ENCODE measurements around the gene DNLZ. TPM values are rescaled to one million over a fixed set of nuclear protein-coding genes. Genes with fewer than 3 reads are reported as not detected.

DNLZ gene
- total and polyA plus RNA-seq, 2 donors (not counting 3 experiments of a cell fraction or from before 2014, with no cell fraction given) = 26.9 to 38.4 TPM

DNA sequence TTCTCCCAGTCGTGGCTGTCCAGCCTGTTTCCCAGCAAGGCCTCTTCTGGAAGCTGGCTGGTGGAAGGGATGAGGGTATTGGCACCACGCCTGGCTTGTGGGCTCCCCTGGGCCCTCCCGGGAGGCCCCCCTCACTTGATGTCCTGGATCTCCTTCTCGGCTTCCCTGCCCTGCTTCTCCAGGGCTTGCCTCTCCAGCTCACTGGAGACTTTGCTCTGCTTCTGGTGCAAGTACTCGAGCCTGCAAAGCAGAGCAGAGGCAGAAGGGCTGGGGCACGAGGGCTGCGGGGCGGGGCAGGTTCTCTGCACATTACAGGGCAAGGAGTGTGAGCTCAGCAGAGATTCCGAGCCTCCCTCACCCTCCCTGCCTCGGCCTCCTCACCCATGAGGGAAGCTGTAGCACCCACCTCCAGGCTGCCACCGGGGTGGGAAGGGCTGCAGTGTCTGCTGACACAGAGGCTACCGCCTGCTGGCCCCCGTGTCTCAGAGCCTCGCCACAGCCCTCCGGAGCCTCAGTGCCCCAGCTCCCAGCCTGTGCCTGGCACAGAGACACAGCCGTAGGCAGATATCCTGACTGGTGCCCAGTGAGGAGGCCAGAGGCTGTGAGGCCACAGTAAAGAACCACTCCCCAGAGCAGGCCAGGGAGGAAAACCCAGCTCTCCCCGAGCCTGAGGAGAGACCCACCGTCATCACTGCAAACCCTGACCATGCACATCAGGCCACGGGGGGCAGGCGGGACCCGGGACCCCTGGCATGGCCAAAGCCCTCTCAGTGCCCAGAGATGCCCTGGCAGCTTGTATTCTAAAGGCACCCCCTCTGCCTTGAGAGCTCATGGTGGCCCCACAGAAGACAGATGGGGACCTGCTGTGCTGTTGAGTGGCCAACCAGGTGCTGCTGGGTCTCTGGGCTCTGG is 29.2 kb upstream of the DNLZ start:
- POLR2A ChIA-PET = no interaction called here
- H3K36me3 ChIP-seq (ENCODE audit: control insufficient read depth in 2 of 2, extremely low read depth in 1 of 2, insufficient read depth in 2 of 2, low read length in 2 of 2) = peaks cover 9 to 75% of the 10 kb centered on the region in 2 experiments

More for the DNA sequence above, 29.2 kb upstream of the DNLZ start:
- H3K4me1 ChIP-seq (ENCODE audit: control insufficient read depth, extremely low read depth, insufficient read depth, low read length) = no peaks in the 10 kb centered on the region
- H4K20me1 ChIP-seq (replicated peaks; ENCODE audit: control insufficient read depth, extremely low read depth, insufficient read depth, low read length) = no peaks in the 10 kb centered on the region
- dilution Hi-C loops (cut with MboI; ENCODE audit: extremely low pct_ligation_motif_present, low sequenced_read_pairs) (no loop called here), intact Hi-C loops (cut with micrococcal nuclease) (no loop called here)
- no peaks in the 10 kb centered on the region for H3K9me1 ChIP-seq (replicated peaks; ENCODE audit: control insufficient read depth, extremely low read depth, insufficient read depth, low read length)
- peaks cover 1% of the 10 kb centered on the region for H3K79me2 ChIP-seq (ENCODE audit: control insufficient read depth, insufficient read depth, low read length)
- no peak for TF ChIP-seq POLR2AphosphoS5 (IDR thresholded peaks at IDR 0.05; ENCODE audit: insufficient read depth, low read depth, low read length)
- TF ChIP-seq JUN (IDR thresholded peaks at IDR 0.05; ENCODE audit: borderline replicate concordance, insufficient read depth, insufficient read length, low read depth) = no peak
- TF ChIP-seq POLR2A (IDR thresholded peaks at IDR 0.05; ENCODE audit: low read depth, low read length) = no peak
- TF ChIP-seq, protein P1, sequence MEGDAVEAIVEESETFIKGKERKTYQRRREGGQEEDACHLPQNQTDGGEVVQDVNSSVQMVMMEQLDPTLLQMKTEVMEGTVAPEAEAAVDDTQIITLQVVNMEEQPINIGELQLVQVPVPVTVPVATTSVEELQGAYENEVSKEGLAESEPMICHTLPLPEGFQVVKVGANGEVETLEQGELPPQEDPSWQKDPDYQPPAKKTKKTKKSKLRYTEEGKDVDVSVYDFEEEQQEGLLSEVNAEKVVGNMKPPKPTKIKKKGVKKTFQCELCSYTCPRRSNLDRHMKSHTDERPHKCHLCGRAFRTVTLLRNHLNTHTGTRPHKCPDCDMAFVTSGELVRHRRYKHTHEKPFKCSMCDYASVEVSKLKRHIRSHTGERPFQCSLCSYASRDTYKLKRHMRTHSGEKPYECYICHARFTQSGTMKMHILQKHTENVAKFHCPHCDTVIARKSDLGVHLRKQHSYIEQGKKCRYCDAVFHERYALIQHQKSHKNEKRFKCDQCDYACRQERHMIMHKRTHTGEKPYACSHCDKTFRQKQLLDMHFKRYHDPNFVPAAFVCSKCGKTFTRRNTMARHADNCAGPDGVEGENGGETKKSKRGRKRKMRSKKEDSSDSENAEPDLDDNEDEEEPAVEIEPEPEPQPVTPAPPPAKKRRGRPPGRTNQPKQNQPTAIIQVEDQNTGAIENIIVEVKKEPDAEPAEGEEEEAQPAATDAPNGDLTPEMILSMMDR (IDR thresholded peaks at IDR 0.05; ENCODE audit: extremely low read depth in 1 of 2, insufficient read depth in 1 of 2, low read depth in 1 of 2, low read length in 2 of 2) = no peak
- no peak for TF ChIP-seq FOS (IDR thresholded peaks at IDR 0.05; ENCODE audit: borderline replicate concordance, insufficient read depth, low read length)
- no peak for TF ChIP-seq EZH2 (IDR thresholded peaks at IDR 0.05; ENCODE audit: borderline replicate concordance, low read depth, low read length, severe bottlenecking)
- no peak for TF ChIP-seq GATA2 (IDR thresholded peaks at IDR 0.05; ENCODE audit: insufficient read depth, insufficient read length, low read depth, low read length)
- no peak for TF ChIP-seq MYC (IDR thresholded peaks at IDR 0.05; ENCODE audit: low read depth, low read length)
- TF ChIP-seq, protein P2, sequence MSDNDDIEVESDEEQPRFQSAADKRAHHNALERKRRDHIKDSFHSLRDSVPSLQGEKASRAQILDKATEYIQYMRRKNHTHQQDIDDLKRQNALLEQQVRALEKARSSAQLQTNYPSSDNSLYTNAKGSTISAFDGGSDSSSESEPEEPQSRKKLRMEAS (IDR thresholded peaks at IDR 0.05; ENCODE audit: insufficient read depth, insufficient read length) = no peak
- H2AFZ ChIP-seq (ENCODE audit: low read depth, low read length) = no peak overlapping the region
- H3K27ac ChIP-seq (ENCODE audit: insufficient read depth, low read depth, low read length) = no peak overlapping the region
- no peak for DNase-seq (ENCODE audit: low read depth, low spot score)
- H3K4me2 ChIP-seq (ENCODE audit: insufficient read depth, low read length) = no peak overlapping the region
- no peaks in the 10 kb centered on the region for H3K9me3 ChIP-seq (replicated peaks; ENCODE audit: control insufficient read depth, insufficient read depth, low read length)
- FAIRE-seq = no peak
- H3K9ac ChIP-seq (replicated peaks; ENCODE audit: extremely low read depth, insufficient read depth, low read length) = no peak overlapping the region
- BruUV-seq (replicated peaks) = no TSS peak
- CTCF ChIA-PET = interaction anchor here (0.8 to 0.9 kb wide), 2 partner anchors 30 to 53 kb away, joined by 3 read pairs; no protein-coding TSS in a partner anchor
- no peak overlapping the region for H3K4me3 ChIP-seq (replicated peaks in 1 of 3; ENCODE audit: insufficient read depth in 1 of 3, low read depth in 1 of 3, low read length in 3 of 3)
- no peaks in the 10 kb centered on the region for H3K27me3 ChIP-seq (ENCODE audit: control insufficient read depth in 2 of 2, insufficient read depth in 2 of 2, low read length in 2 of 2)

Data from endothelial cell of umbilical vein (primary cell).